GM12878 (cell line): ENCODE measurements around the gene HTATIP2.

ENCODE experiments used
- CTCF ChIP-seq, 3 experiments: IDR thresholded peaks in 2 of 3; conservative IDR thresholded peaks in 1 of 3; 2 replicates each; pipeline ENCODE4 v1.5.1; 2011; ENCODE audit warnings: low read depth in 3 of 3, low read length in 3 of 3, mild to moderate bottlenecking in 3 of 3, control low read depth in 2 of 3, moderate library complexity in 2 of 3, inconsistent platforms in 1 of 3, mixed read lengths in 1 of 3; ENCODE audit not compliant: control insufficient read depth in 2 of 3, insufficient read depth in 1 of 3; ENCODE audit errors: extremely low read depth in 1 of 3
- EED ChIP-seq: sonication (generic); IDR thresholded peaks from 2 replicates; pipeline ENCODE4 v1.6.1; 2016; ENCODE audit warnings: antibody characterized with exemption, low read depth
- IRF3 ChIP-seq: fragments of 450-650 bp; IDR thresholded peaks from 2 replicates; pipeline ENCODE4 v1.6.1; 2014; ENCODE audit warnings: mild to moderate bottlenecking
- MXI1 ChIP-seq: fragments of 150-350 bp; IDR thresholded peaks from 2 replicates; pipeline ENCODE4 v1.6.1; 2011; ENCODE audit warnings: low read depth, mild to moderate bottlenecking, inconsistent platforms, low read length, improper control_type of control experiment
- POLR2A ChIP-seq: IDR thresholded peaks from 2 replicates; pipeline ENCODE4 v1.6.1; 2011; ENCODE audit warnings: low read depth, mild to moderate bottlenecking, low read length
- SMARCA5 ChIP-seq: fragments of 450-650 bp; IDR thresholded peaks from 2 replicates; pipeline ENCODE4 v1.6.1; 2017; ENCODE audit warnings: mild to moderate bottlenecking
- USF1 ChIP-seq: IDR thresholded peaks from 2 replicates; pipeline ENCODE4 v1.6.1; 2011; ENCODE audit warnings: borderline replicate concordance, low read depth, mild to moderate bottlenecking, moderate library complexity, mixed read lengths, low read length; ENCODE audit not compliant: insufficient read depth; ENCODE audit errors: extremely low read length
- TF ChIP-seq, protein P1 (sequence below): fragments of 450-650 bp; IDR thresholded peaks from 2 replicates; pipeline ENCODE4 v1.6.1; 2018; ENCODE audit warnings: borderline replicate concordance, mild to moderate bottlenecking; ENCODE audit not compliant: partially characterized antibody

GRCh38 chr11:20367313-20367948 lies 3.9 kb downstream of the HTATIP2 start:
- TF ChIP-seq IRF3 (no peak), SMARCA5 (no peak), USF1 (no peak), CTCF (IDR thresholded peaks at IDR 0.05 in 2 of 3, conservative IDR thresholded peaks at IDR 0.05 in 1 of 3; ENCODE audit: control insufficient read depth in 2 of 3, extremely low read depth in 1 of 3, insufficient read depth in 1 of 3, low read depth in 3 of 3, low read length in 3 of 3) (no peak), EED (no peak), POLR2A (no peak), MXI1 (no peak)
- TF ChIP-seq, protein P1, sequence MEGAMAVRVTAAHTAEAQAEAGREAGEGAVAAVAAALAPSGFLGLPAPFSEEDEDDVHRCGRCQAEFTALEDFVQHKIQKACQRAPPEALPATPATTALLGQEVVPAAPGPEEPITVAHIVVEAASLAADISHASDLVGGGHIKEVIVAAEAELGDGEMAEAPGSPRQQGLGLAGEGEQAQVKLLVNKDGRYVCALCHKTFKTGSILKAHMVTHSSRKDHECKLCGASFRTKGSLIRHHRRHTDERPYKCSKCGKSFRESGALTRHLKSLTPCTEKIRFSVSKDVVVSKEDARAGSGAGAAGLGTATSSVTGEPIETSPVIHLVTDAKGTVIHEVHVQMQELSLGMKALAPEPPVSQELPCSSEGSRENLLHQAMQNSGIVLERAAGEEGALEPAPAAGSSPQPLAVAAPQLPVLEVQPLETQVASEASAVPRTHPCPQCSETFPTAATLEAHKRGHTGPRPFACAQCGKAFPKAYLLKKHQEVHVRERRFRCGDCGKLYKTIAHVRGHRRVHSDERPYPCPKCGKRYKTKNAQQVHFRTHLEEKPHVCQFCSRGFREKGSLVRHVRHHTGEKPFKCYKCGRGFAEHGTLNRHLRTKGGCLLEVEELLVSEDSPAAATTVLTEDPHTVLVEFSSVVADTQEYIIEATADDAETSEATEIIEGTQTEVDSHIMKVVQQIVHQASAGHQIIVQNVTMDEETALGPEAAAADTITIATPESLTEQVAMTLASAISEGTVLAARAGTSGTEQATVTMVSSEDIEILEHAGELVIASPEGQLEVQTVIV = no peak
